WERI-Rb-1 (cell line): Measurements from ENCODE around the gene ARHGAP20.
"Not testable (repeated sequence)": the region's sequence is repeated elsewhere in the genome, so short reads cannot be mapped to it uniquely, and the experiment has no call there.

Experiments
- DNase-seq: peaks from one replicate; pipeline ENCODE4 v3.0.0-alpha.2; 2020
- H3K27ac ChIP-seq: fragments of 250-450 bp; sonication (Bioruptor Pico); 2 replicates; pipeline ENCODE4 v1.5.1; 2020; ENCODE audit warnings: mild to moderate bottlenecking, moderate library complexity
- H3K27me3 ChIP-seq: fragments of 250-450 bp; sonication (Bioruptor Pico); 2 replicates; pipeline ENCODE4 v1.5.1; 2021; ENCODE audit warnings: mild to moderate bottlenecking, low read depth, moderate library complexity; ENCODE audit not compliant: insufficient read depth, severe bottlenecking
- H3K36me3 ChIP-seq: fragments of 250-450 bp; sonication (Bioruptor Pico); 2 replicates; pipeline ENCODE4 v1.5.1; 2020; ENCODE audit warnings: mild to moderate bottlenecking, moderate library complexity
- H3K4me3 ChIP-seq: 2 replicates; pipeline ENCODE4 v1.5.1; 2011; ENCODE audit warnings: low read depth, mild to moderate bottlenecking, control low read depth, low read length
- H3K9me3 ChIP-seq: fragments of 250-450 bp; sonication (Bioruptor Pico); 2 replicates; pipeline ENCODE4 v1.5.1; 2021; ENCODE audit warnings: mild to moderate bottlenecking, moderate library complexity; ENCODE audit not compliant: severe bottlenecking
- CTCF ChIP-seq: IDR thresholded peaks from 2 replicates; pipeline ENCODE4 v1.5.1; 2011; ENCODE audit warnings: low read depth, mild to moderate bottlenecking, control low read depth, inconsistent platforms, low read length

Gene ARHGAP20

GRCh38 chr11:110621826-110622225 is 90.4 kb downstream of the ARHGAP20 start:
- Histone ChIP-seq H3K4me3 (no peak overlapping the region), H3K27me3 (no peaks in the 10 kb centered on the region), H3K27ac (no peak overlapping the region), H3K9me3 (no peaks in the 10 kb centered on the region), H3K36me3 (no peaks in the 10 kb centered on the region)
- TF ChIP-seq CTCF = no peak
- no peak for DNase-seq

GRCh38 chr11:110619366-110619765 is 92.9 kb downstream of the ARHGAP20 start:
- not testable (repeated sequence) for H3K4me3 ChIP-seq, H3K27ac ChIP-seq, H3K9me3 ChIP-seq, H3K27me3 ChIP-seq, H3K36me3 ChIP-seq, DNase-seq

- no peak overlapping the region for H3K4me3 ChIP-seq
- TF ChIP-seq CTCF = no peak
- H3K27me3 ChIP-seq = no peaks in the 10 kb centered on the region
- DNase-seq = no peak
- no peak overlapping the region for H3K27ac ChIP-seq
- no peaks in the 10 kb centered on the region for H3K9me3 ChIP-seq
- no peaks in the 10 kb centered on the region for H3K36me3 ChIP-seq
Observed at GRCh38 chr11:110614031-110614430, 98.2 kb downstream of the ARHGAP20 start.

GRCh38 chr11:110613197-110613918 is 98.9 kb downstream of the ARHGAP20 start:
- DNase-seq = no peak
- no peaks in the 10 kb centered on the region for H3K9me3 ChIP-seq
- H3K27me3 ChIP-seq = no peaks in the 10 kb centered on the region
- H3K36me3 ChIP-seq = no peaks in the 10 kb centered on the region
- no peak for TF ChIP-seq CTCF
- H3K27ac ChIP-seq = no peak overlapping the region
- no peak overlapping the region for H3K4me3 ChIP-seq

GRCh38 chr11:110606415-110606814 is 105.8 kb downstream of the ARHGAP20 start:
- DNase-seq = no peak
- no peaks in the 10 kb centered on the region for H3K9me3 ChIP-seq
- no peak overlapping the region for H3K27ac ChIP-seq
- H3K4me3 ChIP-seq = no peak overlapping the region
- no peaks in the 10 kb centered on the region for H3K36me3 ChIP-seq
- no peak for TF ChIP-seq CTCF
- no peaks in the 10 kb centered on the region for H3K27me3 ChIP-seq

- DNase-seq = no peak
- no peak overlapping the region for H3K27ac ChIP-seq
- H3K27me3 ChIP-seq = no peaks in the 10 kb centered on the region
- no peaks in the 10 kb centered on the region for H3K36me3 ChIP-seq
- peaks cover 4% of the 10 kb centered on the region for H3K9me3 ChIP-seq
- no peak for TF ChIP-seq CTCF
- no peak overlapping the region for H3K4me3 ChIP-seq
Observed at GRCh38 chr11:110601936-110602335, 110.3 kb downstream of the ARHGAP20 start.
